ENCODE data around the gene ZNF438. TPM values are rescaled to one million over a fixed set of nuclear protein-coding genes. Genes with fewer than 3 reads are reported as not detected.
"Not testable (repeated sequence)": the region's sequence is repeated elsewhere in the genome, so short reads cannot be mapped to it uniquely, and the experiment has no call there.

ZNF438 gene
- total RNA-seq, 1 donor, result 2.2 TPM

DNA sequence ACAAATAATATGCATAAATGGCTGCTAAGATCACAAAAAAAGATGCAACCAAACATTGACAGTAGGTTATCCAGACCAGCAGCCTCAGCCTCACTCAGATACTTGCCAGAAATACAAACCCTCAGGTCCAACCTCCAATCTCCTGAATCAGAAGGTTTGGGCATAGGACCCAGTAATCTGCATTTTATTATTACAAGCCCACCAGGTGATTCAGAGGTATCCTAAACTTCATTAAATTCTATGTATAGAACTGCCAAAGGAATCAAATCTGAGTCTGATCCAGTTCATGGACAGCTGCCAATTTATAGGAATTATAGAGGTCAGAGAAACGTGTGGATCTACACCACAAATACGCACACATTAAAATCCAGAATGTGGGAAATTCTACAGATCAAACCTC is 41.3 kb downstream of the ZNF438 start:
- Histone ChIP-seq H3K4me1 (ENCODE audit: insufficient read depth, low read length) (peaks cover 39% of the 10 kb centered on the region), H3K9me3 (ENCODE audit: low read depth, low read length) (peaks cover 6% of the 10 kb centered on the region), H3K4me3 (ENCODE audit: low read length) (no peak overlapping the region), H3K27me3 (ENCODE audit: insufficient read depth, low read length) (no peaks in the 10 kb centered on the region)

DNA sequence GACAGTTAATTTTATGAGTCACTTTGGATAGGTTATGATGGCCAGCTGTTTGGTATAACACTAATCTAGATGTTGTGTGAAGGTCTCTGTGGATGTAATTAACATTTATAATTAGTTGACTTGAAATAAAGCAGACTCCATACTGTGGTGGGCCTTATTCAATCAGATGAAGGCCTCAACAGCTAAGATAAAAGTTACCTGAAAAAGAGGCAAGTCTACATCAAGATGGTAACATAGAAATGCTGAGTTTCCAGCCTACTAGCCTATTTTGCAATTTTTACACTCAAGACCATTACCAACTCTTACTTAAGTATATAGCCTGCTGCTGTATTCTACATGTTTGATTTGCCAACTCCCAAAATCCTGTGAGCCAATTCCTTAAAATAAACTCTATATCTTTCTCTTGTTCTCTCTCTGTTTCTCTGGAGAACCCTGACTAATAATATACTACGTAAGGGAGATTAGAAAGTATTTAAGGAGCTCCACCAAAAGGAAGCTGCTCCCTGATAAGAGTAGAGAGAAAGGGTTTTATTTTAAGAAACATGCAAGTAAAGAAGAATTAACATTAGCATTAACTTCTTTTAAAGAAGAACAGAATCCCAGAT is 42.7 kb downstream of the ZNF438 start:
- Histone ChIP-seq H3K4me3 (ENCODE audit: low read length) (no peak overlapping the region), H3K9me3 (ENCODE audit: low read depth, low read length) (no peaks in the 10 kb centered on the region), H3K27me3 (ENCODE audit: insufficient read depth, low read length) (no peaks in the 10 kb centered on the region), H3K4me1 (ENCODE audit: insufficient read depth, low read length) (peaks cover 30% of the 10 kb centered on the region)

DNA sequence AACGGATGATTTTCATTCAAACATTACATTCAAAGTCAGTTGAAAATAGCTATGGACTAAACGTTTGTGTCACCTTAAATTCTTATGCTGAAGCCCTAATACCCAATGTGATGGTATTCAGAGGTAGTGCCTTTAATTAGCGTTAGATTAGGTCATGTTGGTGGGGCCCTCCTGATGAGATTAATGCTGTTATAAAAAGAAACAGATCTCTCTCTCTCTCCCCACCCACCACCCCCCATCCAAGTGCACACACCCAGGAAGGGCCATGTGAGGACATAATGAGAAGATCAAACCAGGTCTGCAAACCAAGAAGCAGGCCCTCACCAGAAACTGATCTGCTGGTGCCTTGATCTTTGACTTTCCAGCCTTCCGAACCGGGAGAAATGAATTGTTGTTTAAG is 44.2 kb downstream of the ZNF438 start:
- H3K4me3 ChIP-seq (ENCODE audit: low read length), result no peak overlapping the region
- peaks cover 33% of the 10 kb centered on the region for H3K4me1 ChIP-seq (ENCODE audit: insufficient read depth, low read length)
- H3K27me3 ChIP-seq (ENCODE audit: insufficient read depth, low read length), result no peaks in the 10 kb centered on the region
- peaks cover 5% of the 10 kb centered on the region for H3K9me3 ChIP-seq (ENCODE audit: low read depth, low read length)

DNA sequence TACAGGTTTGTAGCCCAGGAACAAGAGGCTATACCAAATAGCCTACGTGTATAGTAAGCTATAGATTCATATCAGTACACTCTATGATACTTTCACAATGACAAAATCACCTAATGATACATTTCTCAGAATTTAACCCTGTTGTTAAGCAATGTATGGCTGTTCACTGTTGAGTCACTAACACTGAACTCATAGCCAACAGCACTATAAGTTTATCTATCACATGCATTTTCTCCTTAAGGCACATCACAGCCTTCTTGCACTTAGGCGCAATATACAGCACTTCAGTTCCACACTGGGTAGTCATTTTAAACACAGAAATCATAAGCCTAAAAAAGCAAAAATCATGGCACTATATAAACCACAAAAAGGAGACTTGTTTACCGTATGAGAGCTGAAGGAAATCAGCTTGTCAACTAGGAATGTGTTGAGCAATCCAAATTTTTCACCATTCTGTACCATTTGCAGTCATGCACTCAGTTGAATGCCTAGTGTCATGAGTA is 45.6 kb downstream of the ZNF438 start:
- Histone ChIP-seq H3K9me3 (ENCODE audit: low read depth, low read length) (peaks cover 5% of the 10 kb centered on the region), H3K4me3 (ENCODE audit: low read length) (no peak overlapping the region)

DNA sequence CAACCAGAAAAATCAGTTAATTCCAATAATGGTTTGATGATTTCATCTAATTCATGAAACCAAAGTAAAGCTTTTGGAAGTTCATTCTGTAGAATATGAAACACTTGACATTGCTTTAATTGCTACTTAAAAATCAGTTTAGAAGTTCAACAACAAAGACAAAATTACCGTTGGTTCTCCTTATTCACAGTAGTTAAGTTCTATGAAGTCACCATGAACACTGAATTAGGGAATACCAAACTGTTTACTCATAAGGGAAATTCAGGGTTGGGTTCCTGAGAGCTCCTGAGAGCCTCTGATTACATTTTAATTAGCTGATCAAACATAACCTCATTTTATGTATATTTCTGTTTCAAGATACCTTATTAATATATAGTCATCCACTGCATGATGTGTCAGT is 46.2 kb downstream of the ZNF438 start:
- H3K27me3 ChIP-seq (ENCODE audit: insufficient read depth, low read length), result no peaks in the 10 kb centered on the region
- no peak overlapping the region for H3K4me3 ChIP-seq (ENCODE audit: low read length)
- peaks cover 5% of the 10 kb centered on the region for H3K9me3 ChIP-seq (ENCODE audit: low read depth, low read length)
- H3K4me1 ChIP-seq (ENCODE audit: insufficient read depth, low read length), result peaks cover 16% of the 10 kb centered on the region

More for the DNA sequence above, 45.6 kb downstream of the ZNF438 start:
- Histone ChIP-seq H3K27me3 (ENCODE audit: insufficient read depth, low read length) (no peaks in the 10 kb centered on the region), H3K4me1 (ENCODE audit: insufficient read depth, low read length) (peaks cover 19% of the 10 kb centered on the region)

DNA sequence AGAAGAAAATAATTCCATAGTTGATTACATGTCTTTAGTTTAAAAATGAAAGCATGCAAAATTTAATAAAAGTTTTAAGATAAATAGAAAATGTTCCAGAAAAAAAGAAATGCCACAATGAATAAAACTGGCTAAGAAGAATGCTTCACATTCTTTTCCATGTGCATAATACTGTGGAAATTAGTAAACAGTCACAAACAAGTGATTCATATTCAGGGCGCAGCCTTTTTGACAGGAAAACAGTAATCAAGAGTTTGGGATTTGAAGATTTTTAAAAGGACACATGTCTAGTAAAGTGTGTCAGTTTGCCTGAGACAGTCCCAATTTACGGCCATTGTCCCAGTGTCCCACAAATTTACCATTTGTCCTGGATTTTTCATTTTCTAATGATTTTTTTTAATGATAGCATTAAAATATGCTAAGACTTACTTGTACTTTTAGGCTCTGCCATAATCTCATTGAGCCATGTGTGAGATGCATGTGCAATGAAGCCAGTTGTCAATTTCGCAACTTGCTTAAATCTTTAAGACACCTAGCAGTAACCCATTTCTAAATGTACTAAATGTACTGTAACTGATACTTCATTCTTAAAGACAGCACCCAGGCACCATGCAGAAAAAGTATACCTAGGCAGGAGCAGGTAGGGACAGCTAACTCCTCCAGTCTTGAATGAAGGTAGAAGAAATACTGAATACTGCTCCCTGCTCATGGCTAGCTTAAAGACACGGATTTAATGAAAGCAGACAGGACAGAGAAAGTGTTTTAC is 46.9 kb downstream of the ZNF438 start:
- peaks cover 5% of the 10 kb centered on the region for H3K9me3 ChIP-seq (ENCODE audit: low read depth, low read length)
- no peak overlapping the region for H3K4me3 ChIP-seq (ENCODE audit: low read length)
- peaks cover 16% of the 10 kb centered on the region for H3K4me1 ChIP-seq (ENCODE audit: insufficient read depth, low read length)
- no peaks in the 10 kb centered on the region for H3K27me3 ChIP-seq (ENCODE audit: insufficient read depth, low read length)

DNA sequence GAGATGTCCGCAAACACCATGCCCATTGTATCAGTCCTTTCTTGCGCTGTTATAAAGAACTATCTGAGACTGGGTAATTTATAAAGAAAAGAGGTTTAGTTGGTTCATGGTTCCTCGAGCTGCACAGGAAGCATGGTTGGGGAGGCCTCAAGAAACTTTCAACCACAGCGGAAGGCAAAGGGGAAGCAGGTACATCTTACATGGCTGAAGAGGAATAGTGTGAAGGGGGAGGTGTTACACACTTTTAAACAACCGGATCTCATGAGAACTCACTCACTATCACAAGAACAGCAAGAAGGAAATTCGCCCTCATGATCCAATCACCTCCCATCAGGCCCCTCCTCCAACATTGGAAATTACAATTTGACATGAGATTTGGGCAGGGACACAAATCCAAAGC is 48.5 kb downstream of the ZNF438 start:
- not testable (repeated sequence) for H3K27me3 ChIP-seq (ENCODE audit: insufficient read depth, low read length); H3K9me3 ChIP-seq (ENCODE audit: low read depth, low read length); H3K4me3 ChIP-seq (ENCODE audit: low read length)
- peaks cover 16% of the 10 kb centered on the region for H3K4me1 ChIP-seq (ENCODE audit: insufficient read depth, low read length)

DNA sequence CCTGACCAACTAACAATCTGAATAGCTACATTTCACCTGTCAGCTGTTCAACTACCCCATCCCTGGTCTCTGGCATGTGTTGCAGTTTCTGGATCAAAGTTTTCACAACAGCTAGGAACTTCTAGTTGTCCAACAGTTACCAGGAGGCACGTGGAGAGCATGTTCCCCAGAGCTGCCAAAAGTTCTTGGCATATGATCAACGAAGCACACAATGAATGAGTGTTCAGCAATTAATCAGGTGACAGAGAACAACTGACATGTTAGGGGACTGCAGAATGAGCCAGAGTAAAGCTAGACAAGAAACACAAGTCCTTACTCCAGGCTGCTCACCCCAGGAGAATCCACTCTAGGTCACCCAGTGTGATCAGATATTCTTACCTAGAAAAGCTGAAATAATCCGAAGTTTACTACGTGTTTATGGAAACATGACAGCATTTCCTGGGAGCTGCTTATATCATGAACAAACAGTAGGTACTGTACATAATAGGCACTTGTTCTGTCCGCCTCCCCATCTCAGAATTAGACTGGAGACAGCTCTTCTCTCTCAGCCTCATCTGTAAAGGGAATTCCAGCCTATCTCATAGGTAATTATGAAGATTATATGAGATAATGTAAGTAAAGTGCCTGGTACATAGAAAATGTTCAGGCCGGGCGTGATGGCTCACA is 50.6 kb downstream of the ZNF438 start:
- peaks cover 5% of the 10 kb centered on the region for H3K9me3 ChIP-seq (ENCODE audit: low read depth, low read length)
- H3K4me1 ChIP-seq (ENCODE audit: insufficient read depth, low read length), result peaks cover 10% of the 10 kb centered on the region
- no peak overlapping the region for H3K4me3 ChIP-seq (ENCODE audit: low read length)
- no peaks in the 10 kb centered on the region for H3K27me3 ChIP-seq (ENCODE audit: insufficient read depth, low read length)

DNA sequence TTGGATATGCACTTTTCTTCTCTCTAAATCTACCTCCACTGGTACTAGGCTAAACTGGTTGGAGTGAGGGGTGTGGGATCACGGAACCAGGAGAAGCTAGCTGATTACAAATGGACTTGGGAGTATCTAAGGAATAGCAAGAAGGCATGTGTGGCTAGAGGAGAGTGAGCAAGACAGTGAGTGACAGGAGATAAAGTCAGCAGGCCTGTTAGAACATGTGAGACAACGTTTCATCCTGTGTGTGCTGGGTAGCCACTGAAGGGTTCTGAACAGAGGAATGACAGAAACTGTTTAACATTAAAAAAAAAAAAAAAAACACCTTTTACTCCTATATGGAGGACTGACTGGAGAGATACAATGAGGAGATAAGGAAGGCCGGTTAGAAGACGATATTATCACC is 51.7 kb downstream of the ZNF438 start:
- H3K9me3 ChIP-seq (ENCODE audit: low read depth, low read length), result peaks cover 5% of the 10 kb centered on the region
- peaks cover 8% of the 10 kb centered on the region for H3K4me1 ChIP-seq (ENCODE audit: insufficient read depth, low read length)
- no peak overlapping the region for H3K4me3 ChIP-seq (ENCODE audit: low read length)
- no peaks in the 10 kb centered on the region for H3K27me3 ChIP-seq (ENCODE audit: insufficient read depth, low read length)

DNA sequence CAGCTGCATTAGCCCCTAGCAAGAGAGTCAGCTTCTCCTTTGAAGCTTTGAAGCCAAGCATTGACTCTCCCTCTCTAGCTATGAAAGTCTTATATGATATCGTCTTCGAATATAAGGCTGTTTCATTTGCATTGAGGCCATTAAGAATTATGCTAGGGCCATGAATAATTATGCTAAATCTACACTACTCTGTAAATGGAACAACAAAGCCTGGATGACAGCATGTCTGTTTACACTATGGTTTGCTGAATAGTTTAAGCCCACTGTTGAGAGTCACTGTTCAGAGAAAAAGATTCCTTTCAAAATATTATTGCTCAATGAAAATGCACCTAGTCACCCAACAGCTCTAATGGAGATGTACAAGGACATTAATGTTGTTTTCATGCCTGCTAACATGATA is 52.8 kb downstream of the ZNF438 start:
- Histone ChIP-seq H3K9me3 (ENCODE audit: low read depth, low read length) (peaks cover 5% of the 10 kb centered on the region), H3K4me3 (ENCODE audit: low read length) (no peak overlapping the region), H3K4me1 (ENCODE audit: insufficient read depth, low read length) (peaks cover 6% of the 10 kb centered on the region), H3K27me3 (ENCODE audit: insufficient read depth, low read length) (no peaks in the 10 kb centered on the region)

DNA sequence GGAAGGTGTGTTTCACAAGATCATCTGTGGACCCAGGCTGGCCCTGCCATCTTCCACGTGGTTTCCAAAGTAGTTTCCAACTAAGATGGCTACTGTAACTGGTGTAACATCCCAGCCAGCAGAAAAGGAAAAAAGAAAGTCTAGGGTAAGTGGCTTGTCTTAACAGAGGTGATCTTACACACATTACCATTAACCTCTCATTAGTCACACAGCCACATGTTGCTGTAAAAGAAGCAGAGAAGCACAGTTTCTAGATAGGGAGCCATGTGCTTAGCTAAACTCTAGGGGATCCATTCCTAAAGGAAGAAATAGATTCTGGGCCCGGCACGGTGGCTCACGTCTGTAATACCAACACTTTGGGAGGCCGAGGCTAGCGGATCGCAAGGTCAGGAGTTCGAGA is 54.3 kb downstream of the ZNF438 start:
- H3K4me1 ChIP-seq (ENCODE audit: insufficient read depth, low read length), result no peaks in the 10 kb centered on the region
- H3K27me3 ChIP-seq (ENCODE audit: insufficient read depth, low read length), result no peaks in the 10 kb centered on the region
- no peaks in the 10 kb centered on the region for H3K9me3 ChIP-seq (ENCODE audit: low read depth, low read length)
- no peak overlapping the region for H3K4me3 ChIP-seq (ENCODE audit: low read length)

DNA sequence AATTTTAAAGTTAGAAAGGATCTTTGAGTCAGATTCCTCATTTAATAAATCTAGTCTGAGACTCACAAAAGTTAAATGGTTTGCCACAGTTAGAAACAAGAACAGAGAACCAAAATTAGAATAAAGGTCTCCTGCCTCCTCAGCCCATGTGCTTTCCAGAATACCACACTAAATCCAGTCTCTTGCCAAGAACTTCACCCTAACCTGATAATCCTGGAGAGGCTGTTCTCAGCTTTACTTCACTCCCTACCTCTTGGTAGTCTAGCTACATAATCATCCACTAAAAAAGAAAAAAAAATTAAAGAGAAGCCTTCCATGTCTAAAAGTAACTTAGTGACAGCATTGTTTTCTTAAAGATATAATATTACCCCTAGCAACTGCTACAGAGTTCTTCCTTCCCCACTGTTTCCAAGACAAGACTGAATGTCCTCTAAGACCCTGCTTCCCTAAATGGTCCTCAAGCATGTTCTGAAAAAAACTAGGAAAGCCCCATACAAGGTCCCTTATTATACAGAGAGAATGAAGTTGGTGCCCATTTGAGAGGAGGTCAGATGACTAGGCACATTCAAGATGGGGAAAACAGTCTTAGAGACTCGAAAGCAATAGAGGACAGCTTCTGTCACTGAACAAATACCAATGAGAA is 56.8 kb downstream of the ZNF438 start:
- no peaks in the 10 kb centered on the region for H3K4me1 ChIP-seq (ENCODE audit: insufficient read depth, low read length)
- H3K4me3 ChIP-seq (ENCODE audit: low read length), result no peak overlapping the region
- H3K27me3 ChIP-seq (ENCODE audit: insufficient read depth, low read length), result no peaks in the 10 kb centered on the region
- no peaks in the 10 kb centered on the region for H3K9me3 ChIP-seq (ENCODE audit: low read depth, low read length)

DNA sequence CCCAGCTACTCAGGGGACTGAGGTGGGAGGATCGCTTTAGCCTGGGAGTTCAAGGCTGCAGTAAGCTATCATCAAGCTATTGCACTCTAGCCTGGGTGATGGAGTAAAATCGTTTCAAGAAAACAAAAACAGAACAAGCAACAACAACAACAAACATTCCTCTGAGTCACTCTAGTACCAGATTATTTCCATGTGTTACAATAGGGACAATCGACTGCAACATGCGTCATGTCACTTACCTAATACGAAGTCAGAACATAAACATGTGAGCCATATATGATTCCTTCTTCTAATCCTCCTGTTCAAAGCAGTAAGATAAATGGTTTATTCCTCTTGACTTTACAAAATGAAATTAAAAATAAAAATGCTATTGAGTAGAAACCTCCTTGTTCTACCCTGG is 57.3 kb downstream of the ZNF438 start:
- Histone ChIP-seq H3K4me1 (ENCODE audit: insufficient read depth, low read length) (no peaks in the 10 kb centered on the region), H3K9me3 (ENCODE audit: low read depth, low read length) (no peaks in the 10 kb centered on the region), H3K4me3 (ENCODE audit: low read length) (no peak overlapping the region), H3K27me3 (ENCODE audit: insufficient read depth, low read length) (no peaks in the 10 kb centered on the region)

DNA sequence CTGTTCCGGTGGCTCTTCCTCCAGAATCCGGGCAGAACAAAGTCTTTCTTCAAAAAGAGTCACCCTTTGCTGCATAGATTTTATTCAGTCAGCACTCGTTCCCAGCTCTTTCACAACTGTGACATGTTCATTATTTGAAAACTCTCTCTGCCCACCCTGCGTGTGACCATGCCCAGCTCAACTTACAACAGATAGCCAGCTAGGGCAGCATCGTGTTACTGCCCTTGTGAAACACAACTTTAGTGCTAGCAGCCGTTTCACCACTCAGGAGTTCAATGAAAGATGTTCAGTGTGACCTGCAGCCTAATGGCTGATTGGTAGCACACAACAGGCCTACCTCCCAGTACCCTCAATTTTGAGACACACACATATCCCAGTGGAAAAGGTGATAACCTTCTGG is 57.9 kb downstream of the ZNF438 start:
- Histone ChIP-seq H3K9me3 (ENCODE audit: low read depth, low read length) (no peaks in the 10 kb centered on the region), H3K4me1 (ENCODE audit: insufficient read depth, low read length) (no peaks in the 10 kb centered on the region), H3K27me3 (ENCODE audit: insufficient read depth, low read length) (no peaks in the 10 kb centered on the region), H3K4me3 (ENCODE audit: low read length) (no peak overlapping the region)
